CD4-positive, alpha-beta T cell treated with Interleukin-6 for 4 hours (primary cell): ENCODE measurements around the gene CTDSP2.
"Not testable (repeated sequence)": the region's sequence is repeated elsewhere in the genome, so short reads cannot be mapped to it uniquely, and the experiment has no call there.

ENCODE experiments used
- DNase-seq: peaks from one replicate; pipeline ENCODE4 v3.0.0-alpha.2; 2020; ENCODE audit warnings: mixed read lengths

CTDSP2 gene

GRCh38 chr12:57852200-57852599 lies 5.7 kb upstream of the CTDSP2 start:
- DNase-seq = no peak

DNA sequence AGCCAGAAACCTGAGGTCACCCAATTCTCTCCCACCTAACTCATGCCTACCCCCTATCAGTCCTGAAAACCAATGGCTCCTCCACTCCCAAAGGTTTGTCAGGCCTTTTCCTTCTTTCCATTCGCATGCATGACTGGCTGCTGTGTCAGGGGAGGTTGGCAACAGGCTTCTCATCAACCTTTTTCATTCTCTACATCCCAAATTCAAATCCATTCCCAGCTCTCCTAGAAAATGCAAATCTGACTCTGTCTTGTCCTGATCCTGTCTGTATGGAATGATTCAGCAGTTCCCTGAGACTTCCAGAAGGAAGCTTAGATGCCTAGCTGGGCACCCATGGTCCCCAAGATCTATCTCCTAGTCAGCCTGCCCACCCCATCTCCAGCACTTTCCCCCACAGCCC lies 5.0 kb upstream of the CTDSP2 start:
- no peak for DNase-seq

GRCh38 chr12:57850854-57851430 lies 4.4 kb upstream of the CTDSP2 start:
- DNase-seq = no peak

- DNase-seq = not testable (repeated sequence)
Observed at GRCh38 chr12:57849447-57849846, 2.9 kb upstream of the CTDSP2 start.

DNA sequence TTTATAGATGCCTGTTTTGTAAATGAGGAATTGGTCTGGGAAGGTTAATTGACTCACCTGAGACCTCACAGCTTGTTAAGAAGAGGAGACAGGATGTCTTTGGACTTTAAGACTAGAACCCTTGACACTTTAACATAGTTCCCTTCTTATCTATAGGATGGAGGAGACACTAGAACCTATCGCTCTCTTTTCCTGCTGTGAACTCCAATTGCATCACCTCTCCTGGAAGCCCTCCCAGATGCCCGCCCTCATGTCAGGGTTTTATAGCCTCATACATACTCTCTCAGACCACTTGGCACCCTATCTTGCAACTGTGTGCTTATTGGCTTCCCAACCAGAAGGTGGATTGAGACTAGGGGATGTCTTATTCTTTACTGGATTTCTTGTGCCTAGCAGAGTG lies 2.5 kb upstream of the CTDSP2 start:
- no peak for DNase-seq

GRCh38 chr12:57848208-57848607 lies 1.7 kb upstream of the CTDSP2 start:
- DNase-seq = no peak

DNA sequence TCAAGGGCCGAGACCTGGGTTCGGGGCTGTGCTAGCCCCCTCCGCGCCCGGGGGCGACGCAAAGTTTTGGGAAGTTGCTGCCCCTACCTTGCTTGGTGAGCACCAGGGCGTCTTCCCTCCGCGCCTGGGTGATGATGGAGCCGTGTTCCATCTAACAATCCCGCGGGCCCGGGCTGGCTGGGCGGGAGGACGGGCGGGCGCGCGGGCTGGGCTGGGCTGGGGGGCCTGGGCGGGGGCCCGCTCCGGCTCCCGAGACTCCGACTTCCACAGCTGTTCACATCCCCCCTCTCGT lies 298 bp downstream of the CTDSP2 start:
- DNase-seq = no peak

DNA sequence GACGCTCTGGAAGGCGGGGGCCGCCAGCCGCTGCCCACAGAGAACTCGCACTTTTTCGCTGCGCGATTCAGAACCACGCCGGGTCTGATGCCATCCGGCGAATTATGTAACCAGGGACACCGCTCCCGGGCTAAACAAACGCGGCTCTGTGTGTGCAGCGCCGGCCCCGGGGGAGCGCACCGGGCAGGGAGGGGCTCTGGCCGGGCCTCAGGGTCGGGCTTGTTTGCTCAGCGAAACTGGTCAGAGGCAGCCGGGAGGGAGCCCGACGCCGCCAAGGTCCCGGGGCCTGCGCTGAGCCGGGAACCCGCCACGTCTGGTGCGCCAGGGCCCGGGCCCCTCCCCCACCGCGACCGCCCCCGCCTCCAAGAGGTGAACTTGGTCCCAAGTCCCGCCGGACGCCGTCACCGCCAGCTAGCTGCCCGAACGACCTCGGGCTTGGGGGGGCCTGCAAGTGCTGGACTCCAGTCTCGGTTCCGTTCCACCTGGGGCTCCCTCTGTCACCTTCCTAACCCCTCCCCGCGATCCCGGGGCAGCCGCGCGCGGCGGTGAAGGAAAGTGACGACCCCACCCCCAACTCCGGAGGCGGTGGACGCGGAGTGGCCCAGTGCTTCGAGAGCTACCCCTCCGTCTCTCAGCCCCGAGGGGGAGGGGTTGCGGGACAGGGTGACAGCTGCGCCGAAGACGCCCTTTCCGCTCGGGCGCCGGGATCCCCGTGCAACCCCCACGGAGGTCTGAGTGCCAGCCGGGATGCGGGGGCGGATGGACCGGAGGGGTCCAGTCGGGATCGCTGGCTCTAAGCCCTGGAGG lies 848 bp downstream of the CTDSP2 start:
- peak; percentile 65 for DNase-seq

GRCh38 chr12:57844709-57845477 lies 1.6 kb downstream of the CTDSP2 start:
- DNase-seq = peak; percentile 48

DNA sequence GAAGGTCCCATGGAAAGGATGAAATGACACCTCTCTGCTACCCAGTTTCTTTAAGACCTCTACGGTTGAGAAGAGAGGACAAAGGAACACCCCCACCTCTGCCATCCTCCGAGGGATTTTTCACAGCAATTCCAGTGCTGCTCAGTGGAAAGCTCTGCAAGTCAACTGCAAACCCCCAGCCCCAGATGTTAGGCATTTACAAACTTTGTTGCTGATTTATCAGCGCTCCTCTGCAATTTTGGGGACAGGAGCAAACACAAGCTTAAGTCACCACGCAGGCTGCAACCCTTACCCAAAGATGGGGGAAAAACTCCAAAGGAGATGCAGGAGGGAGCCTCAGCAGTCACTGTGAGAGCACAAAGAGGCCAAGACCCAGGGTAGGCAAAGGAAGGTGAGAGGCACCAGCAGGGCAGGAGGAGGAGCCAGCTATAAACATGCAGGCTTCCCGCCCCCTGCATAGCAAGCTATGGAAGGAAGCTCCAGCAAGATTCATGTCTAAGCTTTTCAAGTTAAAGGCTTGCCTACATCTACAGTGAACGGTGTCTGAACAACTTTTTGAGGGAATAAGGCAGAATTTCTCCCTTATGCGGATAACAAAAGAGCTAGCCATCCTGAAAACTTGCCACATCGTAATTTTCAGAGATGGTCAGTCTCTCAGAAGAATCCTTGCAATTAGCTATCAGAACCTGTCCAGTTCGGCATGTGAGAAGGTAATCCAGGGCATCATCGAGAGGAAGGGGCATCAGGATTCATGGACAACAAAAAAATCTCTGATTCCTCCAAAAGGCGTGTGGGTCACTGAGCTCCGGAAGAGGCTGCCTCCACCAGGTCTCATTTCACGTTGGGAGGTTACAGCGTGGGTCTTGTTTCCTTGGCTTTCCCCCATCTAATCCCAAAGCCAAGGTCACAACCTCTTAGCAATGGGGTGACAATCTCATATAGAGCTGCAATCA lies 3.9 kb downstream of the CTDSP2 start:
- DNase-seq = peak; percentile 62

DNA sequence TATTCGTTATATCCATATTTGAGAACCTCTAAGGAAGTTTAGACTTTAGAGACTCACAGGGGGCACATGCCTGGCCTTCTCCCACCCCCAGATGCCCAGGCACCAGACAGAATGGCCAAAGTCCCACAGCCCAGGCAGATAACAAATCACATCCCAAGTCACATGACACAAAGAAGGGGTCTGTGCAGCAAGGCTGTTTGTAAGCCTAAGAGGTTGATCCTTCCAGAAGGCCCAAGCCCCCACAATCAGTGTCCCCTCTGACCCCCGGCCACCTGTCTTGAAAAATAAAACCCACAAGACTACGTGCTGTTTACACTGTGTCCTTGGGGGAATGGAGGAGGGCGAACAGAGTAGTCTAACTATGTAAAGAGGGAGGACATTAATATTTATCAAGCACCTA lies 5.1 kb downstream of the CTDSP2 start:
- no peak for DNase-seq

DNA sequence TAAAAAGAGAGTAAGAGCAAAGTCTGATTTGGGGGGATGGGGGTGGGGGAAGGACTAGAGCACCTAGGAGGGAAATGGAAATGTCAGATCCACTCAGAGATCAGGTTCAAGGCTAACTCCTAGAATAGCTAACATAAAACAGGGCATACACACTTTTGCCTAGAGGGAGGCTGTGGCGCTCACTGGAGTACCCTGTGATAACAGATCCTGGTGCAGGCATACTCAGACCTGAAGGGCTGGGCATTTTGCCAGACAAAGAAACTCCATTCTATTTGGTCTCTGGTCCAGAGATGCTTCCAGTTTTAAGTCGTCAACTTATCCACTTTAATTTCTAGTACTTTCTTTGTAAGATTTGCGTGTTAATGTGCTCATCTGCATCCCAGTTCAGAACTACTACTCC lies 5.8 kb downstream of the CTDSP2 start:
- no peak for DNase-seq

GRCh38 chr12:57839996-57840395 lies 6.5 kb downstream of the CTDSP2 start:
- DNase-seq = no peak

GRCh38 chr12:57838594-57839302 lies 7.8 kb downstream of the CTDSP2 start:
- peak; percentile 47 for DNase-seq

DNA sequence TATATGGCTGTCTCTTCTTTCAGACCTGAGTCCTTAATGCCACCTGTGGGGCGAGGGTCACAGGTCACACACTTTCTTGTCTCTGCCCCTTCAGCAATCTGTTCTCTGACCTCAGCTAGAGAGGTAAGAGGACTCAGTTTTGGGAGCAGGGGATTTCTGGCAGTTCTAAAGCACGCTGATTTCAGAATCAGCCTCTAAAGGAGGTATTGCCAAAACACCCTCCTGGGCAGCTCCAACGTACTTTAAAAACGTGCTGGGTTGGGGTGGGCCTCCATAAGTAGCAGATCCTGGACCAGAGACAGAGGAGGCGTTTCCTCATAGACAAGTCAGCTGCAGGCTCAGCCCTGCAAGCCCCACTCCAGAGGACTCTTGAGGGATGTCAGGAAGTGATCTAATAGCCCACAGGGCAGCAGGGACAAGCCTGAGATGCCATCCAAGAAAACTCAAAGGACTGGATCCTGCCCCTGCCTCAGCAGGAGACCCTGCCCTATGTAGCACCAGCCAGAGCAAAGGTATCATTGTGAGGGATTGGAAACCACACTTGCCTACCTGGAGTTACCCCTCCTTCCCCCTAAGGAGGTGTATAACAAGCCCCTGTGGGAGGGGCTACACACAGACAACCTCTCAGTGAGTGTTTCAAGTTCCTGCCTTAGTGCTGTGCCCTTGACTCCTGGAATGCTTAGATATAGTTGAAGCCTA lies 8.5 kb downstream of the CTDSP2 start:
- DNase-seq = peak; percentile 40

DNA sequence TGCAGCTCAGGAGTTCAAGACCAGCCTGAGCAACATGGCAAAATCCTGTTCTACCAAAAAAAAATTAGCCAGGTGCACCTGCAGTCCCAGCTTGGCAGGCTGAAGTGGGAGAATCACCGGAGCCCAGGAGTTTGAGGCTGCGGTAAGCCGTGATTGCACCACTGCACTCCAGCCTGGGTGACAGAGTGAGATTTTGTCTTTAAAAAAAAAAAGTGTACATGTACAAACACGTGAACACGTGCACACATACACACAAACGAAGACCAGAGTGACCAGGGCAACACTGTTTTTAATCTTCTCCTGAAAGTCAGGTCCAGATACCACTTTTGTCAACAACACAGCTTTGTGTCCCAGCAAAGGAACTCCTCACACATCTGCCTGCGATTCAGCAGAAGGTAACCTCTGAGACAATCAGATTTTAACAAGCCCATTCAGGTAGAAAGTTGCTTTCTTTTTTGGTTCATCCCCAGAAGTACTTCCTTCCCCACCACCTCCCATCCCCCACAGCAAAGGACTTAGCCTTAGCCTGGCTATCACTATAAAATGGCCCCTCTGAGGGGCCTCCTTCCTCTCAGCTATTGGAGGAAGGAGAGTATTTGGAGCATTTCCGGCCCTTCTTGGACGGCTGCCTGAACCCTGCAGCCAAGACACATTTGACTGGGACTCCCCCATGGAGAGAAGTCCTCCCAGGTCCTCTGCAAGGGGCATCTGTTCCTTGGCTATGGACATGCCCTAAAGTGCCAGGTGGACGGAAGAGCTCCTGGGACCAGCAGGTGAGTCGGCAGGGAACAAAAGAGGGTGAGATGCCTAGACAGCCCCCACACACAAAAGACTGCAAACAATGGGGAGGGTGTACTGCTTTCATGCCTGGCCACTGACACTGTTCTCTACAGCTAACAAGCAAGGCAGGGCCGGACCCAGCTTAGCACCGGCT lies 9.8 kb downstream of the CTDSP2 start:
- DNase-seq = peak; percentile 61

GRCh38 chr12:57835366-57836288 lies 10.9 kb downstream of the CTDSP2 start:
- no peak for DNase-seq

GRCh38 chr12:57834086-57834876 lies 12.2 kb downstream of the CTDSP2 start:
- DNase-seq = no peak
